HTERT RPE-1 (cell line): ENCODE data around the gene ZNF574.

Experiments used
- in situ Hi-C: fragments of 300-500 bp; cut with MboI; formaldehyde crosslinking; loops from 4 replicates; pipeline ENCODE4 v1.14.3; 2020; ENCODE audit warnings: low sequenced_read_pairs

Gene ZNF574

DNA sequence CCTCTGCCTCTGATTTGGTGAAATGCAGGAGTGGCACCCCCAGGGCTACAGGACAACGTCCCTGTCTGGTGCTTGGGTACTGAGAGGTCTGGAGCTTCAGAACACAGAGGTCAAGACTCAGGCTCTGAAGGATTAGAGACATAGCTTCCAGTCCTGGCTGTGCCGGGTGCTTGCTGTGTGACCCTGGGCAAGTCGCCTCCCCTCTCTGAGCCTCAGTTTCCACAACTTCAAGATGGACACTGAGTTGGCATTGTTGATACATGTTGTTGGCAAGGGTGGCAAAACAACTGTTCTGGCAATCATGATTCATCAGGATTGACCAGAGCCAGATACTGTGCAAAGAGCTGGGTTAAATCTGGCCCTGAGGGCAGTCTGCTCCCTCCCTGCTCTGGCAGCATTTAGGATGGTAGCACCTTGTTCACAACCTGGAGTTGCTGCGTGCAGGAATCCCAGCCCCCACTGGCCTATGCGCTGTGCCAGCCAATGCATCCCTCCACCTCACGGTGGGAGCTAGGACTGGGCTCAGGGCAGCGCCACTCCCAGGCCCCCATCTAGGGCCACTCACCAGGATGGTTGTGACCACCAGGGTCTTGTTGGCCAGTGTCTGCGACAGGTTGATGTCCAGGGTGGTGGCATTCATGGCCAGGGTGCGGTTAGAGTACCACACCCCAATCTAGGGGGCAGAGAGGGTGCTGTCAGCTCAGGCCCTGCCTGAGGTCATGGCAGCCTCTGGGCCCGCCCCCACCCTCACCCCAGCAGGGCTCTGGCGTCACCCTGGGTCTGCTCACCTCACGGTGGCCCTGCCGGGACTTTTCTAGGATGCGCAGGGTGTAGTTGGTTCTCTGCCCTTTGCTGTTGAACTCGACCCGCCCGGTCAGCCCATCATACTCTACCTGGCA, 22.7 kb upstream of the ZNF574 start:
- in situ Hi-C loops, result no loop called here

DNA sequence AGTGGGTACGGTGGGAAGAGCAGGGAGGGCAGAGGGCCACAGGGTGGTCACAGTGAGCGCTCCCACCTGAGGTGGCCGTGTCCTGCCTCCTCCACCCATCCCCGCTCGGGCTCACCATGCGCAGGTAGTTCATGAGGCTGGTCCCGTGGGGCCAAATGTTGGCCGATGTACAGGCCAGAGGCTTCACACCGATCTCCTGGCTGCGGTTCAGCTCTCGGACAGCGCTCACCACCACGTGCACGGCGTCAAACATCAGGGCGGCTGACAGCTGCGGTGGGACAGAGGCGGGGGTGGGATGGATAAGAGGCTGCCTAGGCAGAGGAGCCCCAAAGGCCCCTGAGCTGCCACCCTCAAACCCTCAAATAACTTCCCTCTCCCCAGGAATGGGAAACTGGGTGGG, 21.8 kb upstream of the ZNF574 start:
- in situ Hi-C loops, result no loop called here

DNA sequence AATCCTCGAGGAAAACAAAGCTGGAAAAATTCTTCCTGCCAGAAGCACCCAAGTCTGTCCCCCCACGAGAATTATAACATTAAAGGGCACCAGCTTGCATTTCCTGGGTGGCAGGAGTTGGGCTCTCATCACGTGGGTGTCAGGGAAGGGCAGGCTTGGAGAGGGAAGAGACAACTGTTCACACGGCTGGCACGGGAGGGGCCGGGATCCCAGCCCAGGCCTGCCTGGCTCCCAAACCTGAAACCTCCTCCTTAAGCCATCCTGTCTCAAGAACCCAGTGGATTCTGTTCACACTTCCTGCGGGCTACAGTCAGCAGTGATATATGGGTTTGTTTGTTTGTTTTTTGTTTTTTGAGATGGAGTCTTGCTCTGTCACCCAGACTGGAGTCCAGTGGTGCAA, 18.1 kb upstream of the ZNF574 start:
- in situ Hi-C loops, result no loop called here

DNA sequence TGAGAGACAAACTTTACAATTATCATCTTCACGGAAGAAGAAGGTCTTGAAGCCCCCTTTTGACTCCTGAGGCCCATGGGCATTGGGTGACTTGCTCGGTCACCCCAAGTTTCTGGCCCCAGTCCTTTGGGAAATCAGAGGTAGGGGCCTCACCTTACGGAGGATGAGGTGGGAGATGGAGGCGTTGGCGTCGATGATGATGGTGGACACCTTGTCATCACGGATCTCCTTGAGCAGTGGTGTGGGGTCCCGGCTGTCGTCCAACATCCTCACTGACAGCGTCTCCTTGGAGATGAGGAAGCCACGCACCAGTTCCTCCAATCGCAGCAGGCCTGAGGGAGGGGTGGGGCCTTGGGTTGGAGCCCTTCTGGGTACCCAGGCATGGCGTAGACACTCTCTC, 16.8 kb upstream of the ZNF574 start:
- in situ Hi-C loops, result no loop called here

DNA sequence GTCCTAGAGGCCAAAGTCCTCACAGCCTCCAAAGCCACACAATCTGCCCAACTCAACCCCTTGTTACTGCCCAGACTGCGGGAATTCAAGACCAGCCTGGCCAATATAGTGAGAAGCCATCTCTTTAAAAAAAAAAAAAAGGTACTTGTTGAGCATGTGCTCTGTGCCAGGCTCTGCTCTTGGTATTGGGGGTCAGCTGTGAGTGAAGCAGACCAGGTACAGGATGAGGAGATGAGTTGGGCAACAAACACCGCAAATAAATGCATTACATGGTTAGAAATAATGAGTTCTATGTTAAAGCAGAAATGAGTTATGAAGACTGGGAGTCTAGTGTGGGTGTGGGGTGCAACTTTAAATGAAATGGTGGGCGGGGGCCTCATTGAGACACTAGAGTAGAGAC, 15.8 kb upstream of the ZNF574 start:
- in situ Hi-C loops, result no loop called here

DNA sequence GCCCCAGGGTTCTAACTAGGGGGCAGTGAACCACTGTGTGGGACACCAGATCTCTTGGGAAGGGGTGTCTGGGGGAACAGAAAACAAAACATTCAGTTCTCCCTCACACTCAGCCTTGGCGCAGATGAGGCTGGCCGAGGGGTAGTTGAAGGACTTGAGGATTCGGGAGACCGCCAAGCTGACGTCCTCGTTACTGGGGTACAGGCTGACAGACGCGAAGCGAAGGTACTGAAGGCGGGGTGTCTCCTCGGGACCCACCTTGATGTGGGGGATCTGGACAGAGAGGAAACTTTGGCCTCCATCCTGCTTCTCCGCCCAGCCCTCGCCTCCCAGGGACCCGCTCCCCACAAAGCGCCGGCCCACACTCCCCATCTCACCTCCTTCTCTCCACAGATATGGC, 13.6 kb upstream of the ZNF574 start:
- in situ Hi-C loops, result no loop called here

DNA sequence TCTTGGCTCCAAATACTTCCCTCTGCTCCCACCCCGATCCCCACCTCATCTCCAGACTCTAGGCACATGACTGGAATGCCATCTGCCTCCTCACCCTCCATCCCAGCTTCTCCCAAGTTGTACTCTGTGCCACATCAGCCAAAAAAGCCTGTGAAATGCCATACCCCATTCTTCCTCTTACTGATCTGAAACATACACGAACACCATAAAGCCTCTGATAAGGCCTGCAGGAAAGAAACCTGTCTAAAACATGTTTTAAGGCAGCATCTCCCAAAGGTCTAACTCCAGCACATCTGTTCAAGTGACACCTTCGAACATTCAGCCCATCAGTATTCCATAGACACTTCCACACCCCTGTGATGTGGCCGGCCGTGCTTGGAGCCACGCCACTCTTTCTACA, 11.5 kb upstream of the ZNF574 start:
- in situ Hi-C loops, result no loop called here

DNA sequence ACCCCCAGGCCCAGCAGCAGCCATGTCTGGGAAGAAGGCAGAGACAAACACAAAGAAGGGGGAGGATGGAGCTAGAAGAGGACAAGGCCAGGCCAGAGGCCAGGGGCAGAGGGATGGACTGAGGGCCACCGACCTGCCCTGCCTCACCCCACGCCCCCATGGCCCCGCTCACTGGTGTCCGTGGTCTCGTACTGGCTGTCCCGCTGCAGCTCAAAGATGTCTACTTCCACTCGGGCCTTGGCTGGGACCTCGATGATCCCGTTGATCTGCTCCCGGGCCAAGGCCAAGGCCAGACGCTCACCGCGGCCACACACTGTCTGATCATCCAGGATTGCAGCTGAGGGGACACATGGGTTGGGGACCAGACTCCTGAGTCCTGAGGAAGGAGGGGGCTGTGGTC, 10.9 kb upstream of the ZNF574 start:
- in situ Hi-C loops, result no loop called here

DNA sequence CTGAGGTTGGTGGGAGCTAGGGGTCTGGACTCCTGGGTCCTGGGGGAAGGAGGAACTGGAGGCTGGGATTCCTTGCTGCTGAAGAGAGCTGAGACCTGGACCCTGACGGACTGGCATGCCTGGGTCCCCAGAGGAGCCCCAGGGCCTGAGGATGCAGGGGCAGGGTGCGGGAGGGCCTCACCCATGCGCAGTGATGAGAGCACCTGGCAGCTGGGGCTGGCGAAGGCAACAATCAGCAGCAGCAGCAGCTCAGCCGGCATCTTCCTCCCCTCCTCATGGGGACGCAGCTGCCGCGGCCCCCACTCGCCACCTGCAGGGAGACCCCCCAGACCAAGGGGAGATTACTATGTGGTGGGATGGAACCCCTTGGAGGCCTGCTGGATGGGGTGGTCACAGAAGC, 10.5 kb upstream of the ZNF574 start:
- in situ Hi-C loops, result no loop called here

DNA sequence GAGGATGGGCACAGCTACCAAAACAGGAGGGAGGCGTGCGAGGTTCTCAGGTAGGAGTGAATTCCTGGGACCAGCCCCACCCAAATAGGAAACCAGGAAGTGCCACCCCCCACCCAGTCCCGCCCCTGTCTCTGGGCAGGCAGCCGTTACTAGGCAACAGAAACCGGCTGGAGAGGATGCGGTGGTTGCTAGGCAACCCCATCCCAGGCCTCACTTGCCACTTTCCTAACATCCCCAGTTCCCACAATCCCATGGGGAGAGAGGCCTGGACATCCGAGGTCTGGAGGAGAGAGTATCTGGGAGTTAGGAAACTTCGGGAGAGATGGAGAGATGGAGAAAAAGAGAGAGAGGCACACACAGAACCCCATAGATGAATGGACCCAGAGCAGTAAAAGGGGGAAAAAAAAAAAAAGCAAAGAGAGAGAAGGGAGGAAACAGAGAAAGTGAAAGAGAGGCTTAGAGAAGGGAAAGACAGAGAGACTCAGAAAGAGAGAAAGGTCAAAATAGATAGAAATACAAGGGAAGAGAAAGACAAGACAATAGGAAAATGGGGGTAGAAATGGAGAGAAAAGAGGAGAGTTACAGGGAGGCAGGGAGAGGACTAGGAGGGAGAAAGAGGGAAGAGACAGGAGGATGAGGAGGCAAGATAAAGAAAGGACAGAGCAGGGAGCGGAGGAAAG, 9.8 kb upstream of the ZNF574 start:
- in situ Hi-C loops, result no loop called here

DNA sequence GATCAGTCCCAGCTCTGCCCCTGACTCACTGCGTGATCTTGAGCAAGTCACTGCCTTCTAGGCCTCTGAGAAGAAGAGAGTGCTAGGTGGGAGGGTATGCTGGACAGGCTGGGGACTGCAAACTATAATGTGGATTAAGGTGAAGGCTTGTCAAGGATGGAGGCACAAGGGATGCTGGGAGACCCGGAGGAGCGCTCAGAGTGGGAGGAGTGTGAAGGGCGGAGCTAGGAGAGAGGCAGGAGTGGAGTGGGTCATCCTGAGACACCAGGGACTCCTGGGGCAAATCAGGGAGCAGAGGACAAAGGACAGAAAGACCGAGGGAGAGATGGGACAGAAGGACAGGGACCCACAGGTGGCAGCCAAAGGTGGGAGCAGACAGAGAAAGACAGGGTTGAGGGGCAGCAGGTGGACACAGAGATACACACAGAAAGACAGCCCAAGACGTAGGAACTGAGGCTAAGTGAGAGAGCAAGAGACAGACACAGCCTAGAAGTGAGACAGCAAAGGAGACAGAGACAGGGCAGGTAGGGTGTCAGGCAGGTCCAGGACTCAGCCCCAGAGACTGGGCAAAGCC, 8.6 kb upstream of the ZNF574 start:
- in situ Hi-C loops, result no loop called here

DNA sequence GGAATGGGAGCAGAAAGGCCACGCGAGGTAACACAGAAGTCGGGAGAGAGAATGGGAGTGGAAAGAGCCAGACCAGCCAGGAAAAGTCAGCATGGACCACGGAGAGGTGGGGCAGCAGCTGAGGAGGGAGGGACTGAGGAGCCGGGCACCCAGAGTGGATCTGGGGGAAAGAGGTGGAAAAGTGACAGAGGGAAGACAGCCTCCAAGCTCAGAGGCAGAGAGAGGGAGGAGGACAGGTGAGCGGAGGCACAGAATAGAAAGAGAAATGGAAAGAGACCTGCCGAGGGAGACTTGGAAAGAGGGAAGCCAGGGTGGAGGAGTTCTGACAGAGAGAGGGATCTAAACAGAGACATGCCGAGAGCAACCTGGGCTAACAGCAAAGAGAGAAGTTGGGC, 7.6 kb upstream of the ZNF574 start:
- in situ Hi-C loops, result no loop called here

DNA sequence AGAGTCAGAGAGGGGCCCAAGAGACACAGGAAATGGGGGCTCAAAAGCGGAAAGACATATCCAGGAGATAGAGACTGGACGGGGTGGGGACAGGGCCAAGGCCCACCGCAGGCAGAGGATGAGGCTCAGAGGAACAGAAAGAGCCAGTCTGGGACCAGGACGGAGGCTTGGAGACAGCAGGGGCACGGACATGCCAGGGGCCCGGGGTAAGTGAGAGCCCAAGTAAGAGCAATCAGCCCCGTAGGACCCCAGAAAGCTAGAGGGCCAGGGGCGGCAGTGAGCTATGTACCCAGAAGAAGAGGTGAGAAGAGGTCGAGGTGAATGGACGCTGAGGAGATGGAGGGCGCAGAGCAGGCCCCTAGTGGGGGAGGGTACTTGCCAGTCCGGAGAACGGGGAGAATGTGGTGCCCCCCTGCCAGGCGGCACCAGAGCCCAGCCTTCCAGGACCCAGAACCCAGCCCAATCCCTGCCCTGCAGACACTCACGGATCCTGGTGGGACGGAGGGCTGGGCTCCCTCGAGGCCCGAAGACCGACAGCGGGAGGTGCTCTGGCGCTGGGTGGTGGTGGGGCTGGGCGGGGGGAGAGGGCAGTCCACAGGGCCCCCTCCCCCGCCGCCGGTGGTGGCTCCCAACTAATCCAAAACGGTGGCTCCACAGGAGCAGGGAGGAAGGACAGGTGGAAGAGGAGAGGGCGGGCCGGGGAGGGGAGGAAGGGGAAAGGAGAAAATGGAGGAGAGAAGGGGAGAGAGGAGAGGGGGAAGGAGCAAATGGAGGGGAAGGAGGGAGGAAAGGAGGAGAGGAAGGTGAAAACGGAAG, 7.0 kb upstream of the ZNF574 start:
- in situ Hi-C loops, result no loop called here

DNA sequence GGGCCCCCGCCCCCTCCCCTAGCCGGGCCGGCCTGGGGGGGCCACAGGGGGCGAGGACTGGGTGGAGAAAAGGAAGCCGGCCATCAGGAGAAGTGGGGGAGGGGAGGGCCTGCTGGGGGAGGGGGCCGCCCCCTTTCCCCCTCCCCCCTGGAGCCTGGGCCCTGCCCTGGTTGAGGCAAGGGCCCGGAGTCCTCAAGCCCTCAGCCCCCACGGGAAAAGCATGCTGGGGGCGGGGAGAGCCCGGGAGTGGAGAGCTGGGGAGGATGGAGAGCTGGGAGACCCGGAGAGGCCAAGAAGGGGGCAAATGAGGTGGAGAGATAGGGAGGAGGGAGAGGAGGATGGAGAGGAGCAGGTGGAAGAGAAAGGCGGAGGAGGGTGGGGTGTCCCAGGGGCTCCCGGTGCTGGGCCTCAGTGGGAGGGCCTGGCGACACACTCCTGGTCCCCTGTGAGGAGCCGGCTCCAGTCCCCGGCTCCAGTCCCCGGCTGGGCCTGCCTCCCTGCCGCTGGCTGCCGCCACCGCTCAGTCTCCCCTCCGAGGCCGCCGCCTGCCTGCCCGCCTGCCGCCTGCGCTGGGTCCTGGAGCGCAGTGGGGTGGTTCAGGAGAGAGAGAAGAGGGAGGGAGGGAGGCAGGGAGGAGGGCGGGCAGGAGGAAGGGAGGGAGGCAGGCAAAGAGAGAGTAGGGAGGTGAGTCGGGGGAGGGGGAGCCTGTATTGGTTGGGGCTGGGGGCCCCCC, 6.2 kb upstream of the ZNF574 start, which contains the start of gene GRIK5:
GRIK5 (minus strand) TSS at position 588 of the 733 bp plus-strand sequence. CDS start 4,436 bp downstream, outside the sequence.
- in situ Hi-C loops, result no loop called here

DNA sequence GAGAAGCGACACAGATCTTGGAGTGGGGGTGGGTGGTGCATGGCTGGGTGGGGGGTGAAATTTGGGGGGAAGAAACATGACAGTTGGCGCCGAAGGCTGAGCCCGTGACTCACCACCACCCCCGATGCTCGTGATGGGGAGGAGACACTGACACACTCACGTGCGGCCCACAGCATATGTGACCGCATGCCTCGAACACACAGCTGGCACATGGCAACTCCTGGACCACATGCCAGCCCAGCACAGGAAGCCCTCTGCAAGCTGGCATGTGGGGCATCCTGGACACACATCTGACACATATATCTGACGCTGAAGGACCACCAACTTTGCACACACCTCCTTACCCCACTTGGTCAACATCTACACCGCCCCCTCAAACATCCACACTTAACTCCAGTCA, 4.7 kb upstream of the ZNF574 start:
- in situ Hi-C loops, result no loop called here

DNA sequence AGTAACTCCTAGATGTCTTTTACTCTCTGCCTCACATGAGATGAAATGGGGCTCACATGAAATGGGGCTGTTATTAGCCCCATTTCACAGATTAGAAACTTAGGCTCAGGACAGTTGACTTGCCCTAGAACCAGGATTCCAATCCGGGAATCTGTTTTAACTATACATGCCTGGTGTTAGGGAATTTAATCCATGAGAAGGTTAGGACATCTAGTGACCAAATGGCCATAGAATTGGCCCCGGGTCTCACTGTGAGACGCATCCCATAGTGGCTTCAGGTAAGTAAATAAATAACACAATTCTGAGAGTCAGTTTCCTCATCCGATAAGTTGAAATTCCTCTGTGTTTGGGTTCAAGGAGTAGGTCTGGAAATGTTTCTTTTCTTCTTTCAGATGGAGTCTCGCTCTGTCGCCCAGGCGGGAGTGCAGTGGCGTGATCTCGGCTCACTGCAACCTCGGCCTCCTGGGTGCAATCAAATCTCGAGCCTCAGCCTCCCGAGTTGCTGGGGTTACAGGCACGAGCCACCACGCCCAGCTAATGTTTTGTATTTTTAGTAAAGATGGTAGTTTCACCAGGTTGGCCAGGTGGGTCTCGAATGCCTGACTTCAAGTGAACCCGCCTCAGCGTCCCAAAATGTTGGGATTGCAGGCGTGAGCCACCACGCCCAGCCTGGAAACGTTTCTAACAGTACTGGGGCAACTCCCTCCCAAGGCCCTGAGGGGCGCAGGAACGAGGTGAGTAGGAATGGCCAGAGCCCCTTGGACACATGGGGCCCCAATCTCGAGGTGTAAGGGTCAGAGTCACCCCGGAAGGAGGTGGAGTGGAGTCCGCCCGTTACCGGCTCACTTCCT, 1.2 kb upstream of the ZNF574 start:
- in situ Hi-C loops, result no loop called here

DNA sequence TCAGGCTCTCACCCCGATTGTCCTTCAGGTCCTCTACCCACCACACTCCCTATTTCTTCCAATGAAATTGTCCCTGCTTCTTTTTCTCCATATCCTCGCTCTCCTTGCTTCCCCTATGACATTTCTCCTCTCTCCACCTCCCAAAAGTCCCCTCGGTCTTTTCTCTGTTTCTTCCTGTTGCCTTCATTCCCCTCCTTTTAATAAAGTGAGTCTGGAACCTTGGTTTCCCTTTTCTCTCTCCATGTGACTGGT, 676 bp upstream of the ZNF574 start:
- in situ Hi-C loops, result no loop called here

DNA sequence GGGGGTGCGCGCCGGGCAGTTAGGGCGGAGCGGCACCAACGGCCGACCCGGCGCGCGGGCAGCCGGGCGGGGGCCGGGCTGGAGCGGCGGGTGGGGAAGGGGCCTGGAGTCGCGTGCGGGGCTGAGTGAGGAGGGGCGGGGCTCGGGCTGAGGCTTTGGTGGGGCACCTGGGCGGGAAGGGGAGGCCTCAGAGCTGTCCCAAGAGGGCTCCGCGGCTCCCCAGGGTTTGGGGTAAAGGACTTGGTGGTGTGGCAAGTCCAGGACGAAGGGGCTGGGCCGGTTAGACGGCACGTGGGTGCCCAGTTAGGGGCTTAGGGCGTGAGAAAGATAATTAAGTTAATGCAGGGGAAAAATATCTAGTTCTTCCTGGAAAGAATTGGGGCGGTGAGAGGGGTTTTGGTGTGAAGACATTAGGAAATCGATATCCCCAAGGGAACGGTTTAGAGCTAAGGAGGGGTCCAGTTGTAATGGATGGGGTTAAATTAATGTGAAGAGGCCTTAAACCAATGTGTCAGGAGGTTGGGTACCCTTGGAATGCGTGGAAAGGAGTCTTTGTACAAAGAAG, 496 bp downstream of the ZNF574 start:
- in situ Hi-C loops, result no loop called here

DNA sequence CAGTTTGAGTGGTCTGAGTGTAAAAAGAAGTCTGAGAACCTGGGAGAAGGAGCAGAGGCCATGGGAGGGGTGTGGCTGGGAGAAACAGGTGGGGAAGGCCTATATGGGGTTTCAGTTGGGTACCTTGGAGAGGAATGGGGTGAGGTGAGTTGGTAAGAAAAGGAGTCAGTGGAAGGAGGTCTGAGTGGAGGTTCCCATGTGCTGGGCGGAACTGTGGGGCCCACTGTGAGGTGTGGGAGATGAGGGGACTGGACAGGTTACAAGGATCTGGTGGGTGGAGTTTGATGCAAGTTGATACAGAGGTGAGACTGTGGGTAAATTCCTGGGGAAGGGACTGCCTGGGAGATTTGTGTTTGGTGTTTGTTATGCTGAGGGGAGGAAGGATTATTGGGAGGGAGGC, 2.1 kb downstream of the ZNF574 start:
- in situ Hi-C loops, result no loop called here
